HG03159 (cell line): Measurements from ENCODE around the gene TTC5.
A peak's percentile ranks its signal among the peaks of the same experiment; 100 is the strongest.
"Not testable (repeated sequence)": the region's sequence is repeated elsewhere in the genome, so short reads cannot be mapped to it uniquely, and the experiment has no call there.

Experiments
- ATAC-seq: cut with Tn5 transposase; IDR thresholded peaks from one replicate; pipeline ENCODE4 v1.9.1; 2021; ENCODE audit warnings: mild to moderate bottlenecking, moderate library complexity; ENCODE audit not compliant: unreplicated experiment

The TTC5 gene, protein sequence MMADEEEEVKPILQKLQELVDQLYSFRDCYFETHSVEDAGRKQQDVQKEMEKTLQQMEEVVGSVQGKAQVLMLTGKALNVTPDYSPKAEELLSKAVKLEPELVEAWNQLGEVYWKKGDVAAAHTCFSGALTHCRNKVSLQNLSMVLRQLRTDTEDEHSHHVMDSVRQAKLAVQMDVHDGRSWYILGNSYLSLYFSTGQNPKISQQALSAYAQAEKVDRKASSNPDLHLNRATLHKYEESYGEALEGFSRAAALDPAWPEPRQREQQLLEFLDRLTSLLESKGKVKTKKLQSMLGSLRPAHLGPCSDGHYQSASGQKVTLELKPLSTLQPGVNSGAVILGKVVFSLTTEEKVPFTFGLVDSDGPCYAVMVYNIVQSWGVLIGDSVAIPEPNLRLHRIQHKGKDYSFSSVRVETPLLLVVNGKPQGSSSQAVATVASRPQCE

GRCh38 chr14:20305265-20306078 is at the start of gene TTC5:
Gene TTC5, minus strand, starts transcription at chr14:20305951. Its CDS starts 14 bp downstream, at chr14:20305937.
- ATAC-seq, result peak; percentile 92

GRCh38 chr14:20350860-20351259 is 45.1 kb upstream of the TTC5 start:
- ATAC-seq, result no peak

- ATAC-seq, result no peak
Observed at GRCh38 chr14:20350282-20350681, 44.5 kb upstream of the TTC5 start.

DNA sequence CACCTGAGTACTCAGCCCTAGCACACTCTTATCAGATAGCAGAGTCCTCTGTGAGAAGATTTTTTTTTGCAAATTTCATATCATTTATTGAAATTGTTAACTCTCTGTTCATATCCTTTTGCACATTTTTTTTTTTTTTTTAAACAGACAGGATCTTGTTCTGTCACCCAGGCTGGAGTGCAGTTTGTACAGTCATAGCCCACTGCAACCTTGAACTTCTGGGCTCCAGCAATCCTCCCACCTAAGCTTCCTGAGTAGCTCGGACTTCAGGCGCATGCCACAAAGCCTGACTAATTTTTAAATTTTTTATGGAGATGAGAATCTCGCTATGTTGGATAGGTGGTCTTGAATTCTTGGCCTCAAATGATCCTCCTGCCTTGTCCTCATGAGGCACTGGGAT is 42.0 kb upstream of the TTC5 start:
- no peak for ATAC-seq

DNA sequence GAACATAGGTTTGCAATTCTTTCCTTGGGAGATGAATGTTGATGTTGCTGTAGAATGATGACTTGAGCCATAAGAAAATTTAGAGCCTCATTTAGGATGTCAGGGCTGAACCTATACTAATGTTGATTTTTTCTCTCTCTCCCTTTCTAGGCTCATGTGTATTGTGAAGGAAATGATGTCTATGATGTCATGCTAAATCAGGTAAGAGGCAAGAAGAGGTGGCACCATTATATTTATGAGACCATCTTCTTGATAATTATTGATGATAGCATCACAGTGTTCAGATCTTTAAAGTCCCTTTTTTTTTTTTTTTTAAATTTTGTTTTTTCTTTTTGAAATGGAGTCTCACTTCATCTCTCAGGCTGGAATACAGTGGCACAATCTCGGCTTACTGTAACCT is 41.0 kb upstream of the TTC5 start:
- ATAC-seq, result no peak

GRCh38 chr14:20345366-20345765 is 39.6 kb upstream of the TTC5 start:
- ATAC-seq, result no peak

DNA sequence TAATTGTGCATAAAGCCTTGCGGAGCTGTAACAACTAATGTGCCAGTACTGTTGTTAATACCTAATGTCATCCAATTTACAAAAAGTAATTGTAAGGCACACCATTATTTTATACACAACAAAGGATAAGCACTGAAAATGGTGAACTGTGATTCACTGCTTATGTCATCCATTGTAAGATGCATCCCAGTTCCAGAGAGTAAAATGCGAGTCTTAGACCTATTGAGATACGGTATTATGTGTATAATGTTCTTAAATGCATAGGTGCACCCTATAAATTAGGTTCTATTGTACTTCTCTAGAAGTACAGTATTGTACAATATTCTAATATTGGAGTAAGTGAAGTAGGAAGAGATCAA is 38.1 kb upstream of the TTC5 start:
- ATAC-seq, result no peak

GRCh38 chr14:20343092-20343861 is 37.5 kb upstream of the TTC5 start, which contains the start of gene PARP2:
Gene PARP2, plus strand, starts transcription at chr14:20343635. Its CDS starts 7 bp downstream, at chr14:20343642.
- ATAC-seq, result peak; percentile 87

DNA sequence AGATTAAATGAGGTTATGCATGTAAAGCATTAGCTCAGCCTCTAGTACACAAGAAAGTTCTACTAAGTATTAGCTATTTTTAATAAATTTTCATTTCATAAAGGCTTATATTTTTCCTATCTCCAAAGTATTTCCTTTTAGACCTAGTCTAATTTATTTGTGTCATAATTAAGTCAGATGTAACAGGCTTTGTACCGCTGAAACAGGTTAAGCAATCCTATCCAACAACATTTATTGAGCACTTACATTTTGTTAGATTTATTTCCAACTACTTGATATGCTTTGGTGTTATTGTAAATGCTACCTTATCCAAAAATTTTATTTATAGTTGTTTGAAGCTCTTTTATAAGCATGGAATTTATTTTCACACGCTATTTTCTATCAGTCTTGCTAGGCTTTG is 35.9 kb upstream of the TTC5 start:
- ATAC-seq, result no peak

DNA sequence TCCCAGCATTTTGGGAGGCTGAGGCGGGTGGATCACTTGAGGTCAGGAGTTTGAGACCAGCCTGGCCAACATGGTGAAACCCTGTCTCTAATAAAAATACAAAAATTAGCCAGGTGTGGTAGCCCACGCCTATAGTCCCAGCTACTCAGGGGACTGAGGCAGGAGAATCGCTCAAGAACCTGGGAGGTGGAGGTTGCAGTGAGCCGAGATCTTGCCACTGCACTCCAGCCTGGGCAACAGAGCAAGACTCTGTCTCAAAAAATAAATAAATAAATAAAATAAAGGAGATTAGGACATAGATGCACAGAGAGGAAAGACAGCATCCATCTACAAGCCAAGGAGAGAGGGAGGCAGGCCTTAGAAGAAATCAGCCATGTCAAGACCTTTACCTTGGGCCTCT is 35.3 kb upstream of the TTC5 start:
- ATAC-seq, result not testable (repeated sequence)

DNA sequence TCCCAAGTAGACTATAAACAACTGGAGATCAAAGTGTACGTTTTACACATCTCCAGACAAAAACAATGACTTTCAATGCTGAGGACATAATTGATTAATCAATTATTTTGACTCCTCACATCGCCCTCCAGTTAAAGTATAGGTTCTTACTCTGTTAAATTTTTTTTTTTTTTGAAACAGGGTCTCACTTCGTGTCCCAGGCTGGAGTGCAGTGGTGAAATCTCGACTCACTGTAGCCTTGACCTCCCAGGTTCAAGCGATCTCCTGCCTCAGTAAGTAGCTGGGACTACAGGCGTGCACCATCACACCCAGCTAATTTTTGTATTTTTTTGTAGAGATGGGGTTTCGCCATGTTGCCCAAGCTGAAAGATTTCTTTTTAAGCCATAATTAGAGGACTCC is 28.3 kb upstream of the TTC5 start:
- ATAC-seq, result no peak

DNA sequence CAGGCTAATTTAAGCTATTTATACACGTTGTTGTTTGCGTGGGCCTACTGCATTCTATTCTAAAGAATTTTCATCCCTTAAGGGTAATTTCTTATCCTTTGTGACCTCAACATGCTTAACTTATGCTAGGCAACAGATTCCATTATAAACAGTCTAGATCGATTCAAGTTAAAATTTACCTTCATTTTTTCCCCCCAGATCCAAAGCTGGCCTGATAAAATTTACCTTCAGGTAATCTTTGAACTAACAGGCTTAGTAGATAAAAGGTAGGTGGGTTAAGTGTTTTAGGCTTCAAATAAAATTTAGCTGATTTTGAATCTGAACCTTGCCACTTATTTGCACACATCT is 27.7 kb upstream of the TTC5 start:
- ATAC-seq, result no peak

DNA sequence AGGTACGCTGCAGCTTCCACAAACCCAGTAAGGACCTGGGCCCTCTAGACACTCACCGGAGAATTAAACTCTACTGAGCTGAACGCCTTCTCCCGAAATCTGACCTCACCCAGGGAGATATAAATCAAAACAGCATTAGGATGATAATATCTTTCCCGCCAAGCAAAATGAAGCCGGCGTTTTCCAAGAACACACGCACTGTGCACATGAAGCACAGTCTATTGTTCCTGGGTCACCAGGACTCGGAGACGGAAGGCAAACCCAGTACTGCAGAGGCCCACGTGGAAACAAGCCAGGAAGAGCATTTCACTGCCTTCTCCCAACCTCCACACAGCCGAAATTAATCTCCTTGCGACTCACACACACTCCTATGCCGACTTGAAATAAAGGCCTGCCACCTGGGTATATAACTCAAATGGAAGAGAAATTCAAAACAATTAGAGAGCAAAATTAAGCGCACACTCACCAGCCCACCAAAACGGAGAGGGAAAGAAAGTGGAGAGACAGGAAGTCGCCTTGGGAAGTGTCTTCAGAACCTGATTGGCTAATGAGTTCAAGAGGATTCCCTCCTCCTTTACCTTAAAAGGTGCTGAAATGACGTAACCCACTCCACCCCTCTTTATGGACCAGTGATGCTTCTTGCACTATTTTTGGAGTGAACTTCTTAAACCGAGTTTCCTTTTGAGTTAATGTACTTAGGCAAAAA is 27.2 kb upstream of the TTC5 start, which contains the start of gene CCNB1IP1:
Gene CCNB1IP1 (minus strand): TSS at position 492 of the 706 bp plus-strand sequence. CDS start 16,756 bp downstream, outside the sequence.
- peak; percentile 94 for ATAC-seq

GRCh38 chr14:20332431-20332787 is 26.7 kb upstream of the TTC5 start:
- ATAC-seq, result no peak

GRCh38 chr14:20331053-20331613 is 25.4 kb upstream of the TTC5 start:
- no peak for ATAC-seq

DNA sequence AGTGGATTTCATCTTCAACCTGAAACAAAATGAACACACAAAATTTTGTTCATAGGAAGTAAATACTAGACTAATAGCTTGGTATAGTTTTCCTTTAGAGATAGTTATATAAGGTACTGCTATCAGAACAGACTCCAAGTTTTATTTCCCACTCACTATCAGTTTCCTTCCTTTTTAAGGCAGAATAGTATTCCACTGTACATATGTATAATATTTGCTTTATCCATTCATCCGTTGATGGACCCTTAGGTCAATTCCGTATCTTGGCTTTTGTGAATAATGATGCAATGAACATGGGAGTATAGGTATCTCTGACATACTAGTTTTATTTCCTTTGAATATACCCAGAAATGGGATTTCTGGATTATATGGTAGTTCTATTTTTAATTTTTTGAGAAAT is 23.6 kb upstream of the TTC5 start:
- no peak for ATAC-seq

DNA sequence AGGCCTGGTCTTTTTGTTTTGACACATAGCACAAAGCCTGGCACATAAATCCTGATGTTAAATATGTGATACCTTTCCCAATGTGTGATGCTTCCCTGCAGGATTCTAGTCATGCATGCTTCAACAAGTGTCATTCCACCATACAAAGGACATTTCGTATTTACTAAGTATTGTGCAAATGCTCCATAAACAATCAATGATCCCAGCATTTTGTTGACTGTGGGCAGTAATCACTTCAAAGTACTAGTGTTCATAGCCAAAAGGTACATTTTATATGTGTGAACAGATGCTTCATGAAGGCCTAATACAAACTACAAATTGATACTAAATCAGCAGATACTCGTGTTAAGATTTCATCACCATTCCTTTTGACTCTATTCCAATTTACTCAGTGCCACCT is 23.0 kb upstream of the TTC5 start:
- no peak for ATAC-seq

GRCh38 chr14:20327005-20327869 is 21.5 kb upstream of the TTC5 start:
- peak; percentile 59 for ATAC-seq

GRCh38 chr14:20317720-20318119 is 12.0 kb upstream of the TTC5 start:
- ATAC-seq, result no peak
